Colonic mucosa (tissue), 4 donors: Measurements from ENCODE around the gene MINDY3. TPM values are rescaled to one million over a fixed set of nuclear protein-coding genes. Genes with fewer than 3 reads are reported as not detected.
"Not testable (repeated sequence)": the region's sequence is repeated elsewhere in the genome, so short reads cannot be mapped to it uniquely, and the experiment has no call there.

Source experiments
- DNase-seq: peaks from one replicate; pipeline ENCODE4 v3.0.0-alpha.2; 2020
- H3K27ac ChIP-seq: fragments of 200-600 bp; one replicate; pipeline ENCODE4 v1.8.0; 2021
- H3K27me3 ChIP-seq: fragments of 200-600 bp; one replicate; pipeline ENCODE4 v1.8.0; 2021
- H3K36me3 ChIP-seq: fragments of 200-600 bp; one replicate; pipeline ENCODE4 v1.8.0; 2021
- H3K4me1 ChIP-seq: fragments of 200-600 bp; one replicate; pipeline ENCODE4 v1.8.0; 2021; ENCODE audit warnings: mild to moderate bottlenecking
- H3K4me3 ChIP-seq: fragments of 200-600 bp; one replicate; pipeline ENCODE4 v1.8.0; 2021
- H3K9ac ChIP-seq, 2 donors: one replicate each; pipeline ENCODE4 v1.7.0; 2013; ENCODE audit warnings: control low read depth in 2 of 2, low read depth in 2 of 2, low read length in 2 of 2
- H3K9me3 ChIP-seq: fragments of 200-600 bp; one replicate; pipeline ENCODE4 v1.8.0; 2021
- intact Hi-C: fragments of 100-400 bp; cut with DNase I; formaldehyde crosslinking; loops from one replicate; pipeline ENCODE4 v1.14.1; 2022
- total RNA-seq, 2 donors: library from RNA; stranded (reverse); fragmentation: NEBNext Ultra II Directional in 1 of 2; extraction: Animal tissue kit (Norgen Biotek cat#: 25700) in 1 of 2; gene quantifications; one replicate each; pipeline ENCODE4 v1.2.1, GENCODE V29; 2021
- TF ChIP-seq, protein P1 (sequence below): fragments of 200-600 bp; IDR thresholded peaks from one replicate; pipeline ENCODE4 v1.8.0; 2022; ENCODE audit warnings: antibody characterized with exemption, mild to moderate bottlenecking
- donor health status: healthy.
- donor health status: DM: no; HTN: no; CAD: no.
- donor health status: DM: no; HTN: no; CAD: no.

MINDY3 gene
- total RNA-seq, 2 donors from 2014 or later = 23.0 to 25.6 TPM

DNA sequence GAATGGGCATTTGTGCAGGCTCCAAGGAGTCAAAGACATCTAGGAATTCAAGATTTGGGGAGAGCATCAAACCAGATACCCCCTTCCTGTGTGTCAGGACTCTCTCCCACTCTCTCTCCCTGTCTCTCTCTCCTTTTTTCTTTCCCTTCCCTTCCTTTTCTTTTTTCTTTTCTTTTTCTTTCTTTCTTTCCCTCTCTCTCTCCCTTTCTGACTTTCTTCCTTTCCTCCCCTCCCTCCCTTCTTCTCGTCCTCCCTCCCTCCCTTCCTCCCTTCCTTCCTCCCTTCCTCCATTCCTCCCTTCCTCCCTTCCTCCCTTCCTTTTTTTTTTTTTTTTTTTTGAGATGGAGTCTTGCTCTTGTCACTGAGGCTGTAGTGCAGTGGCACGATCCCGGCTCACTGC lies 24.1 kb upstream of the MINDY3 start:
- Histone ChIP-seq H3K4me3 (no peak overlapping the region), H3K9ac (no peak overlapping the region), H3K9me3 (no peaks in the 10 kb centered on the region), H3K27me3 (no peaks in the 10 kb centered on the region), H3K36me3 (no peaks in the 10 kb centered on the region), H3K27ac (no peak overlapping the region), H3K4me1 (no peaks in the 10 kb centered on the region)
- DNase-seq = no peak
- TF ChIP-seq, protein P1, sequence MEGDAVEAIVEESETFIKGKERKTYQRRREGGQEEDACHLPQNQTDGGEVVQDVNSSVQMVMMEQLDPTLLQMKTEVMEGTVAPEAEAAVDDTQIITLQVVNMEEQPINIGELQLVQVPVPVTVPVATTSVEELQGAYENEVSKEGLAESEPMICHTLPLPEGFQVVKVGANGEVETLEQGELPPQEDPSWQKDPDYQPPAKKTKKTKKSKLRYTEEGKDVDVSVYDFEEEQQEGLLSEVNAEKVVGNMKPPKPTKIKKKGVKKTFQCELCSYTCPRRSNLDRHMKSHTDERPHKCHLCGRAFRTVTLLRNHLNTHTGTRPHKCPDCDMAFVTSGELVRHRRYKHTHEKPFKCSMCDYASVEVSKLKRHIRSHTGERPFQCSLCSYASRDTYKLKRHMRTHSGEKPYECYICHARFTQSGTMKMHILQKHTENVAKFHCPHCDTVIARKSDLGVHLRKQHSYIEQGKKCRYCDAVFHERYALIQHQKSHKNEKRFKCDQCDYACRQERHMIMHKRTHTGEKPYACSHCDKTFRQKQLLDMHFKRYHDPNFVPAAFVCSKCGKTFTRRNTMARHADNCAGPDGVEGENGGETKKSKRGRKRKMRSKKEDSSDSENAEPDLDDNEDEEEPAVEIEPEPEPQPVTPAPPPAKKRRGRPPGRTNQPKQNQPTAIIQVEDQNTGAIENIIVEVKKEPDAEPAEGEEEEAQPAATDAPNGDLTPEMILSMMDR = no peak
- intact Hi-C loops = no loop called here

DNA sequence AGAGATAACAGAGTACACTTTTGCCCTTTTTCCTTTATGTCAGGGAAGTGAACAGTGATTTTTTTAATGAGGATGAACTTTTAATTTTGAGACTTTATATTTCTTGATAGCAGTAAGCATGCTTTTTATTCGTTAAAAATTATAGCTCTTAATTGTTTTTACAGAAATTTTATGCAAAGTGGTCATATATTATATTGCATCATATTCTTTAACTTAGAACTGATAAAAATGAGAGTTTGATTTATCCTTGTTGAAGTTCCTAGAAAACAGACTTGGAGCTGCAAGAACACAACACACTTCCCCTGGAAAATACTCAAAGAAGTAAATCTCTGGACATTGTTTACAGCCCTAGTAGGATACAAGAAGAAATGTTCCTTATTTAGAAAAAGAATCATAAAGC lies 21.2 kb upstream of the MINDY3 start:
- Histone ChIP-seq H3K27me3 (no peaks in the 10 kb centered on the region), H3K4me1 (no peaks in the 10 kb centered on the region)
- TF ChIP-seq, protein P1 = no peak

DNA sequence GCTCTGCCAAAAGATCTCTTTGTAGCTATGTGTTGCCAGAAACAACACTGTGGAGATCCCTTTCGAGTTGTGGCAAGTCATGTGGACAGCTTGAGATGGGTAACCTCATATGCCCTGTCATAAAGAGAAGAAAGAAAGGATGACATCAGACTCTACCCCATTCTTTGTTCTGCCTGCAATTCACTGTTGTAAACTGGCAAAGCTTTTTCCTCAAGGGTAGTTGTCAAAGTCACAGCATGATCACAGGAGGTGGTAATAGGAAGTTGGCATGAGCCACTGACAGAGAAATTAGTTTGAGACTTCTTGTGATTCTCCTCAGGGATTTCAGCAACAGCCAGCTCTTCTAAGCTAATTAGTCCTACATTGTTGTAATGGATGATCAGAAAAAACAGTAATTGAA lies 19.4 kb upstream of the MINDY3 start:
- TF ChIP-seq, protein P1 = no peak
- no peak for DNase-seq
- H3K27me3 ChIP-seq = no peaks in the 10 kb centered on the region
- H3K9ac ChIP-seq = no peak overlapping the region
- no peaks in the 10 kb centered on the region for H3K9me3 ChIP-seq
- intact Hi-C loops = no loop called here
- no peak overlapping the region for H3K4me3 ChIP-seq
- no peaks in the 10 kb centered on the region for H3K4me1 ChIP-seq
- H3K36me3 ChIP-seq = no peaks in the 10 kb centered on the region
- H3K27ac ChIP-seq = no peak overlapping the region

More for the DNA sequence above, 21.2 kb upstream of the MINDY3 start:
- DNase-seq = no peak
- intact Hi-C loops = no loop called here
- Histone ChIP-seq H3K9ac (no peak overlapping the region), H3K9me3 (no peaks in the 10 kb centered on the region), H3K4me3 (no peak overlapping the region), H3K36me3 (no peaks in the 10 kb centered on the region), H3K27ac (no peak overlapping the region)

DNA sequence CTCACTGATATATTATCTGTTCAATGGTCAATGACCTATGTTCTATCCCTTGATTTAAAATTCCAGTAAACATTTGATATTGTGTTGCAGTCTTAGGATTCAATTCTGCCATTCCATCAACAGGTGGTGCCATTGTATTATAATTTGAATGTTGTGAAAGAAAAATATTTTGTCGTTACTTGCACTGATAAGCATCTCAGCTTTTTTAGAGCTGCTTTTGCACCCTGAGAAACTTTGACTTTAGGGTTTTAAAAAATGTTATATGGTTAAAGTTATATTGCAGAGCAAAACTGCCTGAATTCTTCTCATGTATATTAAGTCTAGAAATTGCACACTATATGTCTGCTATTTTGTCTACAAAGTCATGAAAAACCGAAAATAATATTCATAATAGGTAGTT lies 18.8 kb upstream of the MINDY3 start:
- H3K36me3 ChIP-seq = no peaks in the 10 kb centered on the region
- no peak overlapping the region for H3K4me3 ChIP-seq
- H3K27me3 ChIP-seq = no peaks in the 10 kb centered on the region
- intact Hi-C loops = no loop called here
- H3K4me1 ChIP-seq = no peaks in the 10 kb centered on the region
- H3K9me3 ChIP-seq = no peaks in the 10 kb centered on the region
- TF ChIP-seq, protein P1 = no peak
- no peak overlapping the region for H3K27ac ChIP-seq
- H3K9ac ChIP-seq = no peak overlapping the region
- DNase-seq = no peak

DNA sequence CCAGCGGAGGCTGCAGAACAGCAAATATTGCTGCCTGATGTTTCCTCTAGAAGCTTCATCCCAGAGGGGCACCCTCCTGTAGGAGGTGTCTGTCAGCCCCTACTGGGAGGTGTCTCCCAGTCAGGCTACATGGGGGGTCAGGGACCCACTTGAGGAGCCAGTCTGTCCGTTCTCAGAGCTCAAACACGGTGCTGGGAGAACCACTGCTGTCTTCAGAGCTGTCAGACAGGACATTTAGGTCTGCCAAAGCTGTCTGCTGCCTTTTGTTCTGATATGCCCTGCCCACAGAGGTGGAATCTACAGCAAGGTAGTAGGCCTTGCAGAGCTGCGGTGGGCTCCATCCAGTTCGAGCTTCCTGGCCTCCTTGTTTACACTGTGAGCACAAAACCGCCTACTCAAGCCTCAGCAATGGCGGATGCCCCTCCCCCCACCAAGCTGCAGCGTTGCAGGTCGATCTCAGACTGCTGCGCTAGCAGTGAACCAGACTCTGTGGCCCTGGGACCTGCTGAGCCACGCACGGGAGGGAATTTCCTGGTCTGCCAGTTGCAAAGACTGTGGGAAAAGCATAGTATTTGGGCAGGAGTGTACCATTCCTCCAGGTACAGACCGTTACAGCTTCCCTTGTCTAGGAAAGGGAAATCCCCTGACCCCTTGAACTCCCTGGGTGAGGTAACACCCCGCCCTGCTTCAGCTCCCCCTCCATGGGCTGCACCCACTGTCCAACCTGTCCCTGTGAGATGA lies 17.7 kb upstream of the MINDY3 start:
- TF ChIP-seq, protein P1 = no peak
- DNase-seq = no peak
- Histone ChIP-seq H3K4me1 (no peaks in the 10 kb centered on the region), H3K36me3 (no peaks in the 10 kb centered on the region), H3K27me3 (no peaks in the 10 kb centered on the region), H3K4me3 (no peak overlapping the region), H3K9ac (no peak overlapping the region), H3K27ac (no peak overlapping the region), H3K9me3 (no peaks in the 10 kb centered on the region)
- intact Hi-C loops = no loop called here

DNA sequence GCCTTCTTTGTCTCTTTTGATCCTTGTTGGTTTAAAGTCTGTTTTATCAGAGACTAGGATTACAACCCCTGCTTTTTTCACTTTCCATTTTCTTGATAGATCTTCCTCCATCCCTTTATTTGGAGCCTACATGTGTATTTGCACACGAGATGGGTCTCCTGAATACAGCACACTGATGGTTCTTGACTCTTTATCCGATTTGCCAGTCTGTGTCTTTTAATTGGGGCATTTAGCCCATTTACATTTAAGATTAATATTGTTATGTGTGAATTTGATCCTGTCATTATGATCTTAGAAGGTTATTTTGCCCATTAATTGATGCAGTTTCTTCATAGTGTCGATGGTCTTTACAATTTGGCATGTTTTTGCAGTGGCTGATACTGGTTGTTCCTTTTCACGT lies 16.0 kb upstream of the MINDY3 start:
- H3K9ac ChIP-seq, intact Hi-C loops, H3K36me3 ChIP-seq, DNase-seq, H3K4me1 ChIP-seq, H3K9me3 ChIP-seq, H3K27me3 ChIP-seq, H3K4me3 ChIP-seq, H3K27ac ChIP-seq: not testable (repeated sequence)

DNA sequence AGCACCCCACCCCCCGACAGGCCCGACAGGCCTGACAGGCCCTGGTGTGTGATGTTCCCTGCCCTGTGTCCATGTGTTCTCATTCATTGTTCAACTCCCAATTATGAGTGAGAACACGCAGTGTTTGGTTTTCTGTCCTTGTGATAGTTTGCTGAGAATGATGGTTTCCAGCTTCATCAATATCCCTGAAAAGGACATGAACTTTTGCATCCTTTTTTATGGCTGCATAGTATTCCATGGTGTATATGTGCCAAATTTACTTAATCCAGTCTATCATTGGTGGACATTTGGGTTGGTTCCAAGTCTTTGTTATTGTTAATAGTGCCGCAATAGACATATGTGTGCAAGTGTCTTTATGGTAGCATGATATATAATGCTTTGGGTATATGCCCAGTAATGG lies 12.3 kb upstream of the MINDY3 start:
- H3K9ac ChIP-seq, H3K27me3 ChIP-seq, H3K4me1 ChIP-seq, H3K27ac ChIP-seq, H3K4me3 ChIP-seq, intact Hi-C loops, H3K9me3 ChIP-seq, DNase-seq, H3K36me3 ChIP-seq: not testable (repeated sequence)
